ENCODE data around the gene NAA10.

- no peak for TF ChIP-seq EP300 (IDR thresholded peaks at IDR 0.05; ENCODE audit: low read depth)
- TF ChIP-seq CTCF (IDR thresholded peaks at IDR 0.05): no peak
Observed at GRCh38 chrX:153902385-153902784, 32.5 kb downstream of the NAA10 start.
